ENCODE measurements around the gene PLSCR4. TPM values are rescaled to one million over a fixed set of nuclear protein-coding genes. Genes with fewer than 3 reads are reported as not detected.

PLSCR4 gene
- total RNA-seq, 1 experiment from 2014 or later = 3.5 TPM

DNA sequence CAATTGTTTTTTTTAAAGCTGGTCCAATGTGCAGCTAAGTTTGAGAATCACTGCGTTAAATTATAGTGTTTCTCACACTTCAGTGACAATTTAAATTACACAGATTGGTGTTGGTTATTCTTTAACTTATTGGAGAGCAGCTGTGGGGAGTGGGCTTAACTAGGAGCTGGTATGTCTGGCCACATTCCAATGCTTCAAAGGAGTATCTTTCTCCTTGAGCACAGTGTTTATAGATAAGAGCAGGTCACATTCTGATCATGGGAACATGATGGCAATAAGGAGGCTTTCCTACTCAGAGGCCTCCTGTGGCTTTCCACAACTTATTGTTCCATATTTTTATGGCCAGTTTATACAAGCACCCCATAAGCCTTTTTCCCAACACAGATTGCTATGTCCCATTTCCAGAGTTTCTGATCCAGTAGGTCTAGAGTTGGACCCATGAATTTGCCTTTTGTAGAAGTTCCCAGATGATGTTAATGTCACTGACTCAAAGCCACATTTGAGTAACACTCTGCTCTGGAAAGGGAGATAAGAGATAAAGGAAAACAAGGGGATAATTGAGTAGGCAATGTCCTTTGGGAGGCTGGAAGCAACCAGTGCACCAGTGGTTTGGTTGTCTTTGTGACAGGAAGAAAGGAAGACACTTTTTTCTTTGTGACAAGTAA lies 33.0 kb upstream of the PLSCR4 start:
- ATAC-seq (no peak), DNase-seq (ENCODE audit: low read depth, low spot score) (no peak)
- no peaks in the 10 kb centered on the region for H3K27me3 ChIP-seq (ENCODE audit: control insufficient read depth, insufficient read depth, low read length)
- ChIA-PET POLR2A (no interaction called here), CTCF (no interaction called here)
- no peaks in the 10 kb centered on the region for H3K9me3 ChIP-seq (ENCODE audit: control insufficient read depth, insufficient read depth, low read depth, low read length)
- TF ChIP-seq POLR2AphosphoS5 (IDR thresholded peaks at IDR 0.05; ENCODE audit: low read depth, low read length) (no peak), REST (IDR thresholded peaks at IDR 0.05; ENCODE audit: insufficient read depth in 1 of 2, low read depth in 2 of 2, low read length in 1 of 2) (no peak), TCF7L2 (IDR thresholded peaks at IDR 0.05; ENCODE audit: low read depth, low read length) (no peak), SIN3A (IDR thresholded peaks at IDR 0.05; ENCODE audit: borderline replicate concordance, insufficient read depth, low read depth, low read length) (no peak)
- TF ChIP-seq, protein P1, sequence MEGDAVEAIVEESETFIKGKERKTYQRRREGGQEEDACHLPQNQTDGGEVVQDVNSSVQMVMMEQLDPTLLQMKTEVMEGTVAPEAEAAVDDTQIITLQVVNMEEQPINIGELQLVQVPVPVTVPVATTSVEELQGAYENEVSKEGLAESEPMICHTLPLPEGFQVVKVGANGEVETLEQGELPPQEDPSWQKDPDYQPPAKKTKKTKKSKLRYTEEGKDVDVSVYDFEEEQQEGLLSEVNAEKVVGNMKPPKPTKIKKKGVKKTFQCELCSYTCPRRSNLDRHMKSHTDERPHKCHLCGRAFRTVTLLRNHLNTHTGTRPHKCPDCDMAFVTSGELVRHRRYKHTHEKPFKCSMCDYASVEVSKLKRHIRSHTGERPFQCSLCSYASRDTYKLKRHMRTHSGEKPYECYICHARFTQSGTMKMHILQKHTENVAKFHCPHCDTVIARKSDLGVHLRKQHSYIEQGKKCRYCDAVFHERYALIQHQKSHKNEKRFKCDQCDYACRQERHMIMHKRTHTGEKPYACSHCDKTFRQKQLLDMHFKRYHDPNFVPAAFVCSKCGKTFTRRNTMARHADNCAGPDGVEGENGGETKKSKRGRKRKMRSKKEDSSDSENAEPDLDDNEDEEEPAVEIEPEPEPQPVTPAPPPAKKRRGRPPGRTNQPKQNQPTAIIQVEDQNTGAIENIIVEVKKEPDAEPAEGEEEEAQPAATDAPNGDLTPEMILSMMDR (IDR thresholded peaks at IDR 0.05) = no peak
- intact Hi-C loops (cut with micrococcal nuclease; ENCODE audit: unreplicated experiment) (no loop called here), in situ Hi-C loops (cut with HindIII; ENCODE audit: low pct_unique_long_range_greater_than_20kb, low sequenced_read_pairs) (no loop called here)
- no peak overlapping the region for H3K4me3 ChIP-seq (ENCODE audit: low read depth in 2 of 2, low read length in 2 of 2)
- no peaks in the 10 kb centered on the region for H3K4me1 ChIP-seq (ENCODE audit: control insufficient read depth, insufficient read depth, low read length)
- no peak overlapping the region for H3K27ac ChIP-seq (ENCODE audit: low read length)
- BruUV-seq (replicated peaks) = no TSS peak
- no peaks in the 10 kb centered on the region for H3K36me3 ChIP-seq (ENCODE audit: control insufficient read depth, insufficient read depth, low read length)

- intact Hi-C loops (cut with micrococcal nuclease; ENCODE audit: unreplicated experiment) (no loop called here), in situ Hi-C loops (cut with HindIII; ENCODE audit: low pct_unique_long_range_greater_than_20kb, low sequenced_read_pairs) (no loop called here)
- Histone ChIP-seq H3K36me3 (ENCODE audit: control insufficient read depth, insufficient read depth, low read length) (no peaks in the 10 kb centered on the region), H3K4me3 (ENCODE audit: low read depth in 2 of 2, low read length in 2 of 2) (no peak overlapping the region), H3K27me3 (ENCODE audit: control insufficient read depth, insufficient read depth, low read length) (no peaks in the 10 kb centered on the region), H3K9me3 (ENCODE audit: control insufficient read depth, insufficient read depth, low read depth, low read length) (no peaks in the 10 kb centered on the region), H3K4me1 (ENCODE audit: control insufficient read depth, insufficient read depth, low read length) (no peaks in the 10 kb centered on the region), H3K27ac (ENCODE audit: low read length) (no peak overlapping the region)
- ChIA-PET CTCF (interaction anchor here (0.9 kb wide), 1 partner anchor 46 kb away, joined by 3 read pairs; no protein-coding TSS in a partner anchor), POLR2A (no interaction called here)
- ATAC-seq (no peak), DNase-seq (ENCODE audit: low read depth, low spot score) (no peak)
- no TSS peak for BruUV-seq (replicated peaks)
- TF ChIP-seq TCF7L2 (IDR thresholded peaks at IDR 0.05; ENCODE audit: low read depth, low read length) (no peak), SIN3A (IDR thresholded peaks at IDR 0.05; ENCODE audit: borderline replicate concordance, insufficient read depth, low read depth, low read length) (no peak), POLR2AphosphoS5 (IDR thresholded peaks at IDR 0.05; ENCODE audit: low read depth, low read length) (no peak), REST (IDR thresholded peaks at IDR 0.05; ENCODE audit: insufficient read depth in 1 of 2, low read depth in 2 of 2, low read length in 1 of 2) (no peak)
- TF ChIP-seq, protein P1 (IDR thresholded peaks at IDR 0.05) = no peak
Observed at GRCh38 chr3:146280864-146281263, 30.0 kb upstream of the PLSCR4 start.
